Osteoblast (primary cell): Measurements from ENCODE around the gene BTBD6. TPM values are rescaled to one million over a fixed set of nuclear protein-coding genes. Genes with fewer than 3 reads are reported as not detected.
"Not testable (repeated sequence)": the region's sequence is repeated elsewhere in the genome, so short reads cannot be mapped to it uniquely, and the experiment has no call there.

Experiments
- DNase-seq: peaks from one replicate; pipeline ENCODE4 v3.0.0; 2011; ENCODE audit warnings: low spot score, mixed read lengths; ENCODE audit not compliant: insufficient read length; ENCODE audit errors: missing footprints
- H2AFZ ChIP-seq: 2 replicates; pipeline ENCODE4 v1.6.0; 2011; ENCODE audit warnings: mild to moderate bottlenecking, low read length
- H3K27ac ChIP-seq: 2 replicates; pipeline ENCODE4 v1.5.1; 2011; ENCODE audit warnings: mild to moderate bottlenecking, low read depth, low read length, moderate library complexity
- H3K27me3 ChIP-seq: 2 replicates; pipeline ENCODE4 v1.6.0; 2012; ENCODE audit warnings: mild to moderate bottlenecking, control low read depth, inconsistent platforms, low read length, moderate library complexity; ENCODE audit not compliant: insufficient read depth
- H3K36me3 ChIP-seq: 2 replicates; pipeline ENCODE4 v1.5.1; 2011; ENCODE audit warnings: mild to moderate bottlenecking, low read length, control low read depth, moderate library complexity; ENCODE audit not compliant: insufficient read depth
- H3K4me1 ChIP-seq: 2 replicates; pipeline ENCODE4 v1.5.1; 2011; ENCODE audit warnings: mild to moderate bottlenecking, low read length, control low read depth, moderate library complexity; ENCODE audit not compliant: insufficient read depth
- H3K4me2 ChIP-seq: 2 replicates; pipeline ENCODE4 v1.6.0; 2011; ENCODE audit warnings: mild to moderate bottlenecking, low read length; ENCODE audit not compliant: insufficient read depth
- H3K4me3 ChIP-seq: fragments of 200-600 bp; sonication (generic); 3 replicates; pipeline ENCODE4 v1.5.1; 2012; ENCODE audit warnings: mild to moderate bottlenecking, low read length, inconsistent platforms; ENCODE audit not compliant: insufficient read depth
- H3K79me2 ChIP-seq: 2 replicates; pipeline ENCODE4 v1.6.0; 2012; ENCODE audit warnings: mild to moderate bottlenecking, low read length, control low read depth, inconsistent platforms; ENCODE audit not compliant: insufficient read depth
- H3K9me3 ChIP-seq: 2 replicates; pipeline ENCODE4 v1.5.1; 2011; ENCODE audit warnings: low read depth, low read length, control low read depth
- H4K20me1 ChIP-seq: 2 replicates; pipeline ENCODE4 v1.6.0; 2012; ENCODE audit warnings: mild to moderate bottlenecking, low read length, control low read depth; ENCODE audit not compliant: insufficient read depth
- CTCF ChIP-seq: IDR thresholded peaks from 2 replicates; pipeline ENCODE4 v1.5.1; 2011; ENCODE audit warnings: mild to moderate bottlenecking, low read depth, low read length, moderate library complexity; ENCODE audit errors: extremely low read depth
- total RNA-seq: library from RNA; depleted of rRNA; stranded (reverse); fragments of >200 nt; gene quantifications from 2 replicates; pipeline ENCODE4 v1.2.3, GENCODE V29; 2012

BTBD6 gene
- total RNA-seq, 1 donor, result 54.3 TPM

DNA sequence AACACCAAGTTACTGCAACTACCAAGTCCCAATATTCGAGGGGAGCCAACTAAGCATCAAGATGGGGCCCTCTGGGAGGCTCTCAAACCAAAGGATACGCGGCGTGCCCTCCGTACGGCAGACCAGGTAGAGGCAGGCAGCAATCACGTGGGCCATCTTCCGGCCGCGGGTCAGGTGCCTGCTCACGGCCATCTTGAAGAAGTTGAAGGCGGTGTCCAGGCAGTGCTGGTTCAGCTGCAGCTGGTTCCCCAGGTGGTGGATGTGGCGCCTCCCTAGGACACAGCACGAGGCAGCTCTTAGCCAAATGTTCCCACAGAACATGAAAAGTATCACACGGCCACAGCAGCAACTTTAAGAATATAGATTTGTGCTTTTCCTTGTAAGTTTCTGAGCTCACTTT, 24.3 kb downstream of the BTBD6 start:
- Histone ChIP-seq H3K36me3 (no peaks in the 10 kb centered on the region), H3K79me2 (peaks cover 21% of the 10 kb centered on the region), H3K27ac (no peak overlapping the region), H3K4me2 (no peak overlapping the region), H3K27me3 (no peaks in the 10 kb centered on the region), H2AFZ (no peak overlapping the region), H3K4me3 (no peak overlapping the region), H3K4me1 (peaks cover 12% of the 10 kb centered on the region), H4K20me1 (peaks cover 33% of the 10 kb centered on the region), H3K9me3 (no peaks in the 10 kb centered on the region)
- peak; percentile 58 for DNase-seq
- TF ChIP-seq CTCF, result no peak

DNA sequence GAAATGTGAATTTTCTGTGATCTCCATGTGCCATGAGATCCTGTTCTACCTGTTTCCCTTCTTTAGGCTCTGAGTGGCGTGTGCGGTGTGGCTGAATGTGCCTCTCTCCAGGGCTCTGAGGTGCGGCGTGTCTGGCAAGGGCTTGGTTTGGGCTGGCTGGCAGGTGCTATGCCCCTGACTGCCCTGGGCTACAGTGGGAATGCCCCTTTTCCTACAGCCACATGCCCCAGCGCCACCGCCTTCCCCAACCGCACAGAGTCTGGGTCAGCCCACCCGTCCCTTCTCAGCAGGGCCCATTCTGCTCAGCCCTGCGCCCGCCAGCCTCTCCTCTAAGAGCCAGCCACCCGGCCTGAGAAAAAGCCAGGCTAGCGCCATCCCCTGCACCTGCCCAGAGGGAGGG, 24.7 kb downstream of the BTBD6 start:
- H3K4me2 ChIP-seq, result no peak overlapping the region
- no peaks in the 10 kb centered on the region for H3K36me3 ChIP-seq
- no peak overlapping the region for H3K4me3 ChIP-seq
- H3K4me1 ChIP-seq, result peaks cover 10% of the 10 kb centered on the region
- peaks cover 23% of the 10 kb centered on the region for H3K79me2 ChIP-seq
- H3K9me3 ChIP-seq, result no peaks in the 10 kb centered on the region
- no peaks in the 10 kb centered on the region for H3K27me3 ChIP-seq
- peaks cover 30% of the 10 kb centered on the region for H4K20me1 ChIP-seq
- peak; percentile 61 for DNase-seq
- no peak overlapping the region for H2AFZ ChIP-seq
- H3K27ac ChIP-seq, result no peak overlapping the region
- no peak for TF ChIP-seq CTCF

GRCh38 chr14:105274637-105275036, 26.3 kb downstream of the BTBD6 start:
- H3K9me3 ChIP-seq, result no peaks in the 10 kb centered on the region
- H3K27ac ChIP-seq, result no peak overlapping the region
- DNase-seq, result no peak
- H3K4me2 ChIP-seq, result no peak overlapping the region
- H2AFZ ChIP-seq, result no peak overlapping the region
- H3K79me2 ChIP-seq, result peaks cover 29% of the 10 kb centered on the region
- H3K4me3 ChIP-seq, result no peak overlapping the region
- no peaks in the 10 kb centered on the region for H3K36me3 ChIP-seq
- H3K4me1 ChIP-seq, result peaks cover 5% of the 10 kb centered on the region
- TF ChIP-seq CTCF, result no peak
- no peaks in the 10 kb centered on the region for H3K27me3 ChIP-seq
- peaks cover 21% of the 10 kb centered on the region for H4K20me1 ChIP-seq

DNA sequence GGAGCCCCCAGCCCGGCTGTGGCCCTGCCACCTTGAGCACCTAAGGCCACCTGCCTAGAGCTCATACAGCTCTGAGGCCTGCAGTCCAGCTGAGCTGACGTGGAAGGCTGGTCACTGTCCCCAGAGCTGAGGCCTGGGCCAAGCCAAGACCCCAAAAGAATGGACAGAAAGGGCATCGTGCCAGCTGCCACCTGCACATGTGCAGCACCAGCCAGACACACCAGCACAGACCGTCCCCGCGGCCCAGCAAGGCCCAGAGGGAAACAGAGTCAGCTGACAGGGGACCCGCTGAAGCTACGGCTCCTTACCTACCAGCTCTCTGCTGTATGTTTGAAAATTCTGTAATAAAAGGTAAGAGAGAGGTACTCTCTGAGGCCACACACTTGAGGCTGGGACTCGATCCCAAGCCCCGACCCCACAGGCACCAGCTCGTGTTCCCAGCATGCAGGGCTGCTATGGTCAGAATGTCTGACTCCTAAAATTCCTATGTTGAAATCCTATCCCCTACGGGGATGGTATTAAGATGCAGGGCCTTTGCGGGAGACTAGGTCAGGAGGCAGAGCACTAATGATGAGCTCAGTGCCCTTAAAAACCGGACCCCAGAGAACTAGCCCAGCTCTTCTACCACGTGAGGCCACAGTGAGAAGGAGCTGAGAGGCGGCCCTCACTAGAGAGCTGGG, 27.1 kb downstream of the BTBD6 start:
- no peak overlapping the region for H3K4me2 ChIP-seq
- no peaks in the 10 kb centered on the region for H3K9me3 ChIP-seq
- peak; percentile 98 for DNase-seq
- H3K79me2 ChIP-seq, result peaks cover 36% of the 10 kb centered on the region
- H3K4me1 ChIP-seq, result peaks cover 5% of the 10 kb centered on the region
- H3K27me3 ChIP-seq, result no peaks in the 10 kb centered on the region
- H3K27ac ChIP-seq, result no peak overlapping the region
- TF ChIP-seq CTCF, result no peak
- H3K4me3 ChIP-seq, result no peak overlapping the region
- no peaks in the 10 kb centered on the region for H3K36me3 ChIP-seq
- no peak overlapping the region for H2AFZ ChIP-seq
- peaks cover 28% of the 10 kb centered on the region for H4K20me1 ChIP-seq

- peaks cover 40% of the 10 kb centered on the region for H3K79me2 ChIP-seq
- not testable (repeated sequence) for H3K27ac ChIP-seq, H3K36me3 ChIP-seq, H3K4me3 ChIP-seq, H3K9me3 ChIP-seq, H3K4me1 ChIP-seq, H3K27me3 ChIP-seq, H2AFZ ChIP-seq, H3K4me2 ChIP-seq
- peak; percentile 64 for DNase-seq
- H4K20me1 ChIP-seq, result peaks cover 41% of the 10 kb centered on the region
These were observed 29.1 kb downstream of the BTBD6 start for GRCh38 chr14:105277448-105277847.
